COLO668 (cell line): ENCODE measurements around the gene OTOGL.
"Not testable (repeated sequence)": the region's sequence is repeated elsewhere in the genome, so short reads cannot be mapped to it uniquely, and the experiment has no call there.

Experiments
- DNase-seq: peaks from one replicate; lab custom pipeline; 2025; ENCODE audit not compliant: unreplicated experiment; lab: John Stamatoyannopoulos, UW

Gene OTOGL

GRCh38 chr12:80222261-80222660 lies 122.9 kb downstream of the OTOGL start:
- no peak for DNase-seq

GRCh38 chr12:80226576-80226975 lies 127.2 kb downstream of the OTOGL start:
- no peak for DNase-seq

- not testable (repeated sequence) for DNase-seq
Observed at GRCh38 chr12:80227904-80228303, 128.6 kb downstream of the OTOGL start.

GRCh38 chr12:80230068-80230467 lies 130.7 kb downstream of the OTOGL start:
- DNase-seq: peak; percentile 51

- no peak for DNase-seq
Observed at GRCh38 chr12:80232837-80233236, 133.5 kb downstream of the OTOGL start.

GRCh38 chr12:80233926-80234325 lies 134.6 kb downstream of the OTOGL start:
- no peak for DNase-seq

GRCh38 chr12:80234667-80235066 lies 135.3 kb downstream of the OTOGL start:
- DNase-seq: no peak

GRCh38 chr12:80235944-80236343 lies 136.6 kb downstream of the OTOGL start:
- DNase-seq: no peak

GRCh38 chr12:80239867-80240266 lies 140.5 kb downstream of the OTOGL start:
- no peak for DNase-seq

- no peak for DNase-seq
Observed at GRCh38 chr12:80241576-80242273, 142.4 kb downstream of the OTOGL start.

- DNase-seq: no peak
Observed at GRCh38 chr12:80242321-80242720, 143.0 kb downstream of the OTOGL start.

- DNase-seq: not testable (repeated sequence)
Observed at GRCh38 chr12:80249581-80249980, 150.2 kb downstream of the OTOGL start.

- DNase-seq: no peak
Observed at GRCh38 chr12:80257920-80258319, 158.6 kb downstream of the OTOGL start.

GRCh38 chr12:80260269-80260668 lies 160.9 kb downstream of the OTOGL start:
- no peak for DNase-seq

- no peak for DNase-seq
Observed at GRCh38 chr12:80261403-80261802, 162.1 kb downstream of the OTOGL start.

- DNase-seq: no peak
Observed at GRCh38 chr12:80262346-80262745, 163.0 kb downstream of the OTOGL start.

- no peak for DNase-seq
Observed at GRCh38 chr12:80262771-80263170, 163.4 kb downstream of the OTOGL start.

- DNase-seq: no peak
Observed at GRCh38 chr12:80264386-80264785, 165.0 kb downstream of the OTOGL start.

- DNase-seq: no peak
Observed at GRCh38 chr12:80264891-80265290, 165.6 kb downstream of the OTOGL start.

GRCh38 chr12:80268924-80269749 lies 169.8 kb downstream of the OTOGL start:
- no peak for DNase-seq

- DNase-seq: peak; percentile 9
Observed at GRCh38 chr12:80269803-80270552, 170.6 kb downstream of the OTOGL start.

GRCh38 chr12:80271780-80272179 lies 172.4 kb downstream of the OTOGL start:
- DNase-seq: no peak
